GM19043 (cell line): Measurements from ENCODE around the gene MEAK7.
A peak's percentile ranks its signal among the peaks of the same experiment; 100 is the strongest.

Experiments used
- ATAC-seq: cut with Tn5 transposase; IDR thresholded peaks from one replicate; pipeline ENCODE4 v1.9.1; 2021; ENCODE audit warnings: low read depth; ENCODE audit not compliant: unreplicated experiment

MEAK7 gene

GRCh38 chr16:84504420-84505248 lies at the start of gene MEAK7:
TSS of gene MEAK7 (minus strand) at chr16:84504659. CDS start at chr16:84498086, 6,573 bp downstream.
- peak; percentile 94 for ATAC-seq

GRCh38 chr16:84553873-84554399 lies 49.5 kb upstream of the MEAK7 start:
- no peak for ATAC-seq

GRCh38 chr16:84552135-84552534 lies 47.7 kb upstream of the MEAK7 start:
- no peak for ATAC-seq

GRCh38 chr16:84550096-84550495 lies 45.6 kb upstream of the MEAK7 start:
- ATAC-seq, result no peak

- no peak for ATAC-seq
Measured at GRCh38 chr16:84548971-84549844, 44.7 kb upstream of the MEAK7 start.

GRCh38 chr16:84548508-84548907 lies 44.0 kb upstream of the MEAK7 start:
- no peak for ATAC-seq

- ATAC-seq, result no peak
Measured at GRCh38 chr16:84547546-84548061, 43.1 kb upstream of the MEAK7 start.

GRCh38 chr16:84546669-84547545 lies 42.4 kb upstream of the MEAK7 start:
- no peak for ATAC-seq

- no peak for ATAC-seq
Measured at GRCh38 chr16:84545114-84545737, 40.8 kb upstream of the MEAK7 start.

GRCh38 chr16:84544031-84544773 lies 39.7 kb upstream of the MEAK7 start:
- ATAC-seq, result no peak

GRCh38 chr16:84543253-84543652 lies 38.8 kb upstream of the MEAK7 start:
- no peak for ATAC-seq

GRCh38 chr16:84541999-84542817 lies 37.7 kb upstream of the MEAK7 start:
- ATAC-seq, result no peak

- ATAC-seq, result no peak
Measured at GRCh38 chr16:84540194-84540593, 35.7 kb upstream of the MEAK7 start.

GRCh38 chr16:84538222-84538840 lies 33.9 kb upstream of the MEAK7 start:
- no peak for ATAC-seq

- ATAC-seq, result no peak
Measured at GRCh38 chr16:84537491-84538151, 33.2 kb upstream of the MEAK7 start.

GRCh38 chr16:84535851-84536250 lies 31.4 kb upstream of the MEAK7 start:
- no peak for ATAC-seq

- no peak for ATAC-seq
Measured at GRCh38 chr16:84535408-84535807, 30.9 kb upstream of the MEAK7 start.
